OCI-LY3 (cell line): ENCODE measurements around the gene WFDC2.

ENCODE experiments used
- H2AFZ ChIP-seq: fragments of 200-600, 300-600 bp; shearing (Covaris generic); 2 replicates; pipeline ENCODE4 v1.6.0; 2014; ENCODE audit warnings: antibody characterized with exemption, low read depth, low read length
- H3K27ac ChIP-seq: fragments of 200-600, 300-600 bp; sonication (generic); 2 replicates; pipeline ENCODE4 v1.5.1; 2014; ENCODE audit warnings: mild to moderate bottlenecking, low read length, moderate library complexity, mixed read lengths
- H3K27me3 ChIP-seq: fragments of 200-600, 300-600 bp; sonication (generic); 2 replicates; pipeline ENCODE4 v1.6.1; 2014; ENCODE audit warnings: low read depth, low read length, mixed read lengths
- H3K36me3 ChIP-seq: fragments of 200-600, 300-600 bp; sonication (generic); replicated peaks from 2 replicates; pipeline ENCODE3; 2014; ENCODE audit warnings: low read depth, low read length, mixed read lengths
- H3K4me1 ChIP-seq: fragments of 300-600, 200-600 bp; sonication (generic); 2 replicates; pipeline ENCODE4 v1.6.1; 2014; ENCODE audit warnings: low read length, mixed read lengths
- H3K4me2 ChIP-seq: fragments of 200-600, 300-600 bp; sonication (generic); 2 replicates; pipeline ENCODE4 v1.6.1; 2014; ENCODE audit warnings: low read length, mixed read lengths
- H3K4me3 ChIP-seq: fragments of 300-600, 200-600 bp; sonication (generic); 2 replicates; pipeline ENCODE4 v1.5.1; 2014; ENCODE audit warnings: antibody characterized with exemption, mild to moderate bottlenecking, low read length, moderate library complexity
- H3K79me2 ChIP-seq: fragments of 300-600, 200-600 bp; shearing (Covaris generic); 2 replicates; pipeline ENCODE4 v1.6.1; 2014; ENCODE audit warnings: mild to moderate bottlenecking, low read length, mixed read lengths
- H3K9ac ChIP-seq: fragments of 300-600, 200-600 bp; shearing (Covaris generic); 2 replicates; pipeline ENCODE4 v1.6.0; 2014; ENCODE audit warnings: mild to moderate bottlenecking, low read length, moderate library complexity
- H3K9me3 ChIP-seq: fragments of 200-600, 300-600 bp; shearing (Covaris generic); 2 replicates; pipeline ENCODE4 v1.6.1; 2014; ENCODE audit warnings: low read length, mixed read lengths; ENCODE audit not compliant: insufficient read depth
- H4K20me1 ChIP-seq: fragments of 200-600, 300-600 bp; sonication (generic); 2 replicates; pipeline ENCODE4 v1.6.1; 2016; ENCODE audit warnings: low read length, mixed read lengths; ENCODE audit not compliant: insufficient read depth
- CTCF ChIP-seq: fragments of 200-600, 300-600 bp; sonication (generic); IDR thresholded peaks from 2 replicates; pipeline ENCODE4 v1.5.1; 2014; ENCODE audit warnings: antibody characterized with exemption, low read length, low read depth
- EZH2phosphoT487 ChIP-seq: fragments of 200-600 bp; shearing (Covaris generic); IDR thresholded peaks from 2 replicates; pipeline ENCODE4 v1.6.1; 2018; ENCODE audit warnings: antibody characterized with exemption, mixed run types, low read depth

WFDC2 gene

DNA sequence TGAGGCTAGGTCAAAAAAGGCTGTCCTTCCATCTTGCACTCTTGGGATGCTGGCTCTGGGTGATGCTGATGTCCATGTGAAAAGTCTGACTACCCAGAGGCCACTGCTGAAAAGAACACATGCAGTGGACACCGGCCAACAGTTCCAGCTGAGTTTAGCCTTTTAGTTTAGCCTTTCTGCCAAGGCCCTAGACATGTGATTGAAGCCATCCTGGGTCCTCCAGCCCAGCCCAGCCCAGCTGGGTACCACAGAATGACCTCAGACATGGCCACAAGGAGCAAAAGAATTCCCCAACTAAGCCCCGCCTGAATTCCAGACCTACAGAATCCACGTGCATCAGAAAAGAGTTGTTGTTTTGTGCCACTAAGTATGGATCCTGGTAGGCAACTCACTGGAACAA lies 36.2 kb upstream of the WFDC2 start:
- Histone ChIP-seq H3K79me2 (no peaks in the 10 kb centered on the region), H3K36me3 (peaks cover 15% of the 10 kb centered on the region), H3K4me3 (no peak overlapping the region), H3K9me3 (no peaks in the 10 kb centered on the region), H3K27me3 (peaks cover 8% of the 10 kb centered on the region; the same call in 1 of the 2 replicates), H2AFZ (no peak overlapping the region), H3K9ac (no peak overlapping the region), H3K4me1 (peaks cover 48% of the 10 kb centered on the region), H3K27ac (peak overlapping the region; percentile 5; the same call in 1 of the 2 replicates), H3K4me2 (no peak overlapping the region; the same call in 1 of the 2 replicates), H4K20me1 (no peaks in the 10 kb centered on the region)
- no peak for TF ChIP-seq EZH2phosphoT487
- no peak for TF ChIP-seq CTCF

DNA sequence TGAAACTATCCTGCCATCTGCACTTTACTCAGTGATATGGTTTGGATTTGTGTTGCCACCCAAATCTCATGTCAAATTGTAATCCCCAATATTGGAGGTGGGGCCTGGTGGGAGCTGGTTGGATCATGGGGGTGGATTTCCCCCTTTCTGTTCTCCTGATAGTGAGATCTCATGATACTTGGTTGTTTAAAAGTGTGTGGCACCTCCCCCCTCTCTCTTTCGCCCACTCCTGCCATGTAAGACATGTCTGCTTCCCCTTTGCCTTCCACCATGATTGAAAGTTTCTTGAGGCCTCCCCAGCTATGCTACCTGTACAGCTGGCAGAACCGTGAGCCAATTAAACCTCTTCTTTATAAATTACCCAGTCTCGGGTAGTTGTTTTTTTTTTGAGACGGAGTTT lies 35.6 kb upstream of the WFDC2 start:
- H3K4me3 ChIP-seq = no peak overlapping the region
- H3K4me1 ChIP-seq = peaks cover 48% of the 10 kb centered on the region
- peaks cover 8% of the 10 kb centered on the region; the same call in 1 of the 2 replicates for H3K27me3 ChIP-seq
- no peak overlapping the region for H3K9ac ChIP-seq
- no peaks in the 10 kb centered on the region for H4K20me1 ChIP-seq
- peaks cover 15% of the 10 kb centered on the region for H3K36me3 ChIP-seq
- no peaks in the 10 kb centered on the region for H3K79me2 ChIP-seq
- H3K4me2 ChIP-seq = no peak overlapping the region
- no peak overlapping the region for H2AFZ ChIP-seq
- no peaks in the 10 kb centered on the region for H3K9me3 ChIP-seq
- TF ChIP-seq CTCF (no peak), EZH2phosphoT487 (no peak)
- H3K27ac ChIP-seq = no peak overlapping the region

- no peak for TF ChIP-seq EZH2phosphoT487
- peak; percentile 100 for TF ChIP-seq CTCF
- Histone ChIP-seq H3K27ac (no peak overlapping the region), H2AFZ (peak overlapping the region; percentile 76), H3K4me1 (peaks cover 40% of the 10 kb centered on the region), H3K79me2 (no peaks in the 10 kb centered on the region), H4K20me1 (no peaks in the 10 kb centered on the region), H3K9me3 (no peaks in the 10 kb centered on the region), H3K4me3 (peak overlapping the region; percentile 78), H3K27me3 (peaks cover 9% of the 10 kb centered on the region), H3K9ac (peak overlapping the region; percentile 60), H3K4me2 (peak overlapping the region; percentile 88), H3K36me3 (peaks cover 7% of the 10 kb centered on the region)
Measured at GRCh38 chr20:45436732-45437485, 32.6 kb upstream of the WFDC2 start.

GRCh38 chr20:45440424-45440823 lies 29.1 kb upstream of the WFDC2 start:
- H3K4me3 ChIP-seq = no peak overlapping the region
- TF ChIP-seq EZH2phosphoT487 = no peak
- no peak for TF ChIP-seq CTCF
- H3K79me2 ChIP-seq = no peaks in the 10 kb centered on the region
- no peaks in the 10 kb centered on the region for H3K9me3 ChIP-seq
- no peak overlapping the region for H3K4me2 ChIP-seq
- H3K27ac ChIP-seq = no peak overlapping the region
- peaks cover 23% of the 10 kb centered on the region for H3K27me3 ChIP-seq
- H3K36me3 ChIP-seq = no peaks in the 10 kb centered on the region
- H3K4me1 ChIP-seq = peaks cover 17% of the 10 kb centered on the region
- no peak overlapping the region for H3K9ac ChIP-seq
- H4K20me1 ChIP-seq = no peaks in the 10 kb centered on the region
- no peak overlapping the region for H2AFZ ChIP-seq
